SW480 (cell line): Measurements from ENCODE around the gene BNC2.

ENCODE experiments used
- DNase-seq: peaks from one replicate; pipeline ENCODE4 v3.0.0-alpha.2; 2016; ENCODE audit warnings: low spot score

BNC2 gene

GRCh38 chr9:16413509-16414016 lies 456.9 kb downstream of the BNC2 start:
- peak; percentile 30 for DNase-seq

- no peak for DNase-seq
Observed at GRCh38 chr9:16412740-16413139, 457.7 kb downstream of the BNC2 start.

GRCh38 chr9:16411311-16411710 lies 459.2 kb downstream of the BNC2 start:
- no peak for DNase-seq

DNA sequence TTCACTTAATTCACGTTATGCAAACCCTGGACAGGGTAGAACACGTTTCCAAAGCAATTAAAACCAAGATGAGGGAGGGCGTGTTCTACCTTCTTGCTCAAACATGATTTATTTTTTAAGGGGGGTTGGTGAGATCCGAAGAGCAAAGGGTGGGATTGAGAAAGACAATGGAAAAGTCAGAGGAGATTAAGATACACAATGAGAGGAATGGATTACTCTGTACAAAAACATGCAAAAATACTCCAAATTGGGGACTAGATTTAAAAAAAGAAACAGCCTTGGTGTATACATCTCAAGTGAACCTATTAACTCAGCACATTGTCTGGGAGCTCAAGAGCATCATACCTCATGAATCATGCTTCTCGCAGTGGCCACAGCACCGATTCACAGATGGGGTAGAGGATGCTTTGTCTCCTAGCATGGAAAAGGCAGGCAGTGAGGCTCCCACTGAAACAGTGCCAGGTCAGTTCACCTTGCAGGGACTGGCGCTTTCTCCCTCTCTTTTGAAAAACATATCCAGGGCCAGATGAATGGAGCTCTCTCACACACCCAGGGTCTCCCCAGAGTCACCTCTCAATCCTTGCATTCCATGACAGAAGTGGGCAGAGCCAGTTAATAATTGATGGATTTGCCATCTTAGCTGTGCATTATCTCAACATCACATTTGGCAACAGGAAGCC lies 459.7 kb downstream of the BNC2 start:
- no peak for DNase-seq

DNA sequence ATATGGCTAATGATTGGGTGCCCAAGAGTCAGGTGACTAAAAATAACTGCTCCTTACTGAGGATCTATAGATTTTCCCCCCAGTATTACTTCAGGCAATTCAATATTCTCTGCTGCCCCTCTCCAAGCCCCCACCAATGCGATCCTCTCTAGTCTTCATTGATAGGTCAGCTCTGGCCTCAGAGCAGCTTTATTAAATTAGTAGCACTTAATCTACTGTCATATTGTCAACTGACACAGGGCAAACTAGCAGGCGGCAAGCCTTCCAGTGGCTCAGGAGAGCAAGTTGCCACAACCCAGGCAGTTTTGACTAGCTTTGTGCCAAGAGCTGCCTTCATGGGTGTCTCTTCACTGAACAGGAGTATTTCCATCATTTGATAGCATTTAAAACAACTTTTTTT lies 462.9 kb downstream of the BNC2 start:
- no peak for DNase-seq

DNA sequence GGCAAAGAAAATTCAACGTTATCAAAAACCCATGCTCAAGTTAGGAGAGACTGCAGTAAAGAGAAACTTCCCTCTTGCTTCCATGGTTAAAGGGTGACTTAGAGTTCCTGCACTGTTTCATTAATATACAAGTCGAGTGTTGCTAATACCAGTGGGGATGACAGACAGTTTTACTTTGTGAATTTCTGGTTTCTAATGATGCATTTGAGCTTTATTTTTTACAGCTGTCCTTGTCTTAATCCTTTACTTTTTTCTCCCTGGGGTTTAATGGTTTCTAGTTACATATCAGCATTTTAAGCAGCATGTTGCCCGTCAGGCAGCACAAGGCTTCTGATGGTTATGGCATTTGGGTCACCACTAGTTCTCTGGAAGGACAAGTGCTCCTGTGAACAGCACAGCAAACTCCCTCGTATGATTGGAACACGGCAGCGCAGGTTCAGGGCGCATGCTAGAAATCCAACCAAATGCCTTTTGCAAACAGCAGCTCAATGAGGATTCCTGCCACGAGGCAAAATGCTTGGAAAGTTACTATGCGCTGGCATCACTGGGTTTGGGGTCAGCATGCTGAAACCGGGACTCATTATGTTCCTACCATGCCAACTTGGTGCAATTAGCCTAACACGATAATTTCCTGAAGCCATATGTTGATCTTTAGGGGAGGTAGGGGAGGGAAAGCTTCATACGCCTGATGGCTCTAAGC lies 463.8 kb downstream of the BNC2 start:
- no peak for DNase-seq

GRCh38 chr9:16405421-16405820 lies 465.0 kb downstream of the BNC2 start:
- DNase-seq = no peak

- DNase-seq = no peak
Observed at GRCh38 chr9:16401701-16402100, 468.8 kb downstream of the BNC2 start.

DNA sequence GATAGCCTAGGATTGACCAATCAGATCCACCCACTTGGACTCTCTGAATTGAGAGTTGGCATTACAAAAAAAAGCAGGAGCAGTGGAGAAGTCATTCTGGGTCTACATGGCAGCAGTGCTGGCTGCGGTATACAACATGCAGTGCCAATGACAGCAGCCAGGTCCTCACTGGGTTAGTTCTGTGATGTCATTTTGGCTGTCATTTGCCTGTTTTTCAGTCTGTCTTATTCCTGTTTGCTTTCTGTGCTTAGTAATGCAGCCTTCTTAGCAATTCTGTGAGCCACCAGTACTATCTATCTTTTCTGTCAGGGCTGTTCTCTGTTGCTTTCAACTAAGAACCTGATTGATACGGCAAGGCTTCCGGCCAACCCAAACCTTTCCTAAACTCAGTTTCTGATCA lies 471.8 kb downstream of the BNC2 start:
- no peak for DNase-seq

- DNase-seq = no peak
Observed at GRCh38 chr9:16396389-16396788, 474.1 kb downstream of the BNC2 start.

GRCh38 chr9:16391369-16391768 lies 479.1 kb downstream of the BNC2 start:
- no peak for DNase-seq

- DNase-seq = no peak
Observed at GRCh38 chr9:16387382-16387781, 483.1 kb downstream of the BNC2 start.

- no peak for DNase-seq
Observed at GRCh38 chr9:16386827-16387077, 483.7 kb downstream of the BNC2 start.

DNA sequence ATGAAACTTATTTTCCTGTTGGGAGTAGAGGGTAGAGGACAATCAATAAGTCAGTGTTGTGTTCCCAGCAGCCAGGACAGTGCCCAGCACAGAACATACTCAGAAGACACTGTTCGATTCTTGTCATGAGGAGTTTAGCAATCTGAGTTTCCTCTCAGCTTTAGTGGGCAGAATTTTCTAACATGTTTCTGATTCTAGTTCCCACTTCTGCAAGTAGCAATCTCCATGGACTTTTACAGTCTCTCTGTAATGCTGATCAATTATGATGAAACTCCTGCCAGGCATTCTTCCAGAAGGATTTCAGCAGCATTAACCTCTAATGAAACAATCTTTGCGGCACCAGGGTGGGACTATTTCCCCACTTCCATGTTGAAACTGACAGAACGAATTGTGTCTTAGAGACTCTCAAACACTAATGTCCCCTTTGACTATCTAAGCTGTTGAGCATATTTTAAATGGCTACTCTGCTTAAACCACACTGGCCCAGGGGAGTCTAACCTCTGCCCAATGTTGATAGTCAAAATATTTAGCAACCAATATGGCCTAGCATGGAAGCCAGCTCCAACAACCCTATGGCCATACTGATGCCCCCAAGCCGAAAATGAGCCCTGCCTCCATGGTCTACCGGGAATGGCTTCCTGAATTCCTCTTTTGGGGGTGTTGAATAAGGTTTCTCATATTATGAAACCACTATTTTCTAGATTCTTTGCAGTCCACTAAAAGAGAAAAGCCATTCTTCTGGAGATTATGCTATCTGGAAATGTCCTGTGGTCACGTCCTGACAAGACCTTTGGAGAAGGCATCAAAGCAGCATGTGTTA lies 484.3 kb downstream of the BNC2 start:
- DNase-seq = no peak

- DNase-seq = no peak
Observed at GRCh38 chr9:16385590-16385989, 484.9 kb downstream of the BNC2 start.

DNA sequence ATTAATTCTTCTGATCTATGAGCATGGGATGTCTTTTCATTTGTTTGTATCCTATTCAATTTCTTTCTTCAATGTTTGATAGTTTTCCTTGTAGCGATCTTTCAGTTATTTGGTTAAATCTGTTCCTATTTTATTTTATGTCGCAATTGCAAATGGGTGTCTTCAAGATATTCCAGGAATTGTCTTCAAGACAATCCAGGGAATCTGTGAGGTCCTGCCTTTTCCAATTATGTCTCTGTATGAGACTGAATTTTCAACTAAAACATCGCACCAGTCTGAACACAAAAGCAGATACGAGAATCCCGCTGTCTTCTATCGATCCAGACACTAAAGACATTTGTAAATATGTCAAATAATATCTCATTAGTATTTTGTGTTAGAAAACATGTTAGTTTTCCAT lies 485.5 kb downstream of the BNC2 start:
- no peak for DNase-seq

- no peak for DNase-seq
Observed at GRCh38 chr9:16377311-16377710, 493.2 kb downstream of the BNC2 start.

DNA sequence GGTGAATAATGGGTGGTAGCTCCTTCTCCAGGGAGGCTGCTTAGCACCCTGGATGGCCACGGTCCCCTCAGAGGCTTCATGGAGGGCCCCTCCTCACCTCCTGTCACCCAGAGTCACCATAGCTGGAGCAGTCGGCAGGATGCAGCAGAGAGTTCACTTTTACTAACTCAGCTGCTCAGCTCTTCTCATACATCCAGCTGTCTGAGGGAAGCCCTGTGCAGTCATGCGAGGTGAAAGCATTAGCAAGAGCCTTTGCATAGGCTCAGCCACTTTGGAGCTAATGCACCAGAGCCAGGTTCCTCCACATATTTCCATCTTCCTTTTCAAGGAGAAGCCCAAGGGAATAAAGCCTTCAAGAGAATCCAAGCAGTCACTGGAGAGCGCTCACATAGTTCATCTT lies 499.2 kb downstream of the BNC2 start:
- DNase-seq = no peak

- DNase-seq = no peak
Observed at GRCh38 chr9:16370647-16371046, 499.8 kb downstream of the BNC2 start.

DNA sequence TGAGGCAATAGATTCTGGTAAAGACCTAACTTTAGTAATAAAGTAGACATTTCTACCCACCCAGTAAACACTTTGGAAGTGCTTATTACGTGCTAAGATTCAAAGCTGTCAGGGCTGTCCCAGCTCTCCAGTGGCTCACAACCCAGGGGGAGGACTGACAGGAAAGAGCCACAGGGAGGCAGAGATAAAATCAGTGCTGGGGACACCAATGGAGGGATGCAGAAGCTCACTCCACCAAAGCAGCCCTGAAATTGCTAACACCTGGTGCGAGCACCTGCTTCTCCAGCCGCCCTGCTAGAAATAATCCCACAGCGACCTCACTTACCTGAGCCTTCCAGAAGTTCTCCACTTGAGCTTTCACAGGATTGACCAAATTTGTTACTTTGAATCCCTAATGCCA lies 501.0 kb downstream of the BNC2 start:
- no peak for DNase-seq

- DNase-seq = no peak
Observed at GRCh38 chr9:16368237-16369087, 502.0 kb downstream of the BNC2 start.

- no peak for DNase-seq
Observed at GRCh38 chr9:16367605-16368231, 502.8 kb downstream of the BNC2 start.
